Cardiac muscle cell (in vitro differentiated cells and primary cell): ENCODE results near the gene CAP1. TPM values are rescaled to one million over a fixed set of nuclear protein-coding genes. Genes with fewer than 3 reads are reported as not detected.

ENCODE experiments used
- DNase-seq, 2 donors: peaks; one replicate each; pipeline versions ENCODE4 v3.0.0 to v3.0.0-alpha.2; 2010 to 2017; ENCODE audit warnings: low read depth in 1 of 2, low spot score in 1 of 2
- H3K27ac ChIP-seq: fragments of 200-600 bp; sonication (generic); 2 replicates; pipeline ENCODE4 v1.5.1; 2016
- H3K27me3 ChIP-seq: fragments of 200-600 bp; sonication (generic); 2 replicates; pipeline ENCODE4 v1.6.0; 2016; ENCODE audit warnings: control low read depth
- H3K36me3 ChIP-seq: fragments of 200-600 bp; sonication (generic); 2 replicates; pipeline ENCODE4 v1.5.1; 2016; ENCODE audit warnings: control low read depth
- H3K4me1 ChIP-seq: fragments of 200-600 bp; sonication (generic); 2 replicates; pipeline ENCODE4 v1.8.1; 2017; ENCODE audit warnings: low read depth, mild to moderate bottlenecking, mixed run types
- H3K4me3 ChIP-seq: fragments of 200-600 bp; sonication (generic); 2 replicates; pipeline ENCODE4 v1.5.1; 2016; ENCODE audit warnings: mild to moderate bottlenecking
- H3K9me3 ChIP-seq: fragments of 200-600 bp; sonication (generic); 2 replicates; pipeline ENCODE4 v1.5.1; 2017; ENCODE audit warnings: low read depth, mild to moderate bottlenecking, control low read depth
- polyA plus RNA-seq: library from polyadenylated mRNA; unstranded; fragments of >200 nt; fragmentation: Nextera tagmentation; extraction: Ambion mirVana; gene quantifications from 2 replicates; pipeline ENCODE4 v1.2.1, GENCODE V29; 2016
- total RNA-seq: library from RNA; depleted of rRNA; stranded (reverse); fragments of >200 nt; gene quantifications from 2 replicates; pipeline ENCODE4 v1.2.3, GENCODE V29; 2016
- TF ChIP-seq, protein P1 (sequence below): IDR thresholded peaks from 2 replicates; pipeline ENCODE4 v1.5.1; 2012; ENCODE audit warnings: low read depth, mild to moderate bottlenecking, low read length

CAP1 gene
- total and polyA plus RNA-seq, 2 experiments from 2014 or later = 64.2 to 92.8 TPM

DNA sequence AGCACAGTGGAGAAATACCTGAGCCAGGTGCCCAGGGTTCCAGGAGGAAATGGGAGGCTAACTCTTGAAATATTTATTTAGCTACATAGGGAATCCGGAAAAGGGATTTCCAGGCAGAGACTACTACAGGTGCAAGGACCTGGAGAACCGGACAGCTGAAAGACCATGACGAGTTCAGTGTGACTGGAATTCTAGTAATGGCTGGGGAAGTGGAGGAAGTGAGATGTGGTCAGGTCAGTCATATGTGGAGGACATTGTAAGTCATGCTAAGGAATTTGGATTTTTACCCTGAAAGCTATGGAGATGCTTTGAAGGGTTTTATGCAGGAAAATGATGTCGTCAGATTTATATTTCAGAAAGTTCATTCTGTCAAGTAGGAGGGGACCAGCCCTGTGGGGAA, 1.8 kb downstream of the CAP1 start:
- Histone ChIP-seq H3K4me3 (no peak overlapping the region), H3K4me1 (peaks cover 7% of the 10 kb centered on the region), H3K36me3 (no peaks in the 10 kb centered on the region), H3K27ac (no peak overlapping the region), H3K27me3 (no peaks in the 10 kb centered on the region), H3K9me3 (no peaks in the 10 kb centered on the region)
- TF ChIP-seq, protein P1, sequence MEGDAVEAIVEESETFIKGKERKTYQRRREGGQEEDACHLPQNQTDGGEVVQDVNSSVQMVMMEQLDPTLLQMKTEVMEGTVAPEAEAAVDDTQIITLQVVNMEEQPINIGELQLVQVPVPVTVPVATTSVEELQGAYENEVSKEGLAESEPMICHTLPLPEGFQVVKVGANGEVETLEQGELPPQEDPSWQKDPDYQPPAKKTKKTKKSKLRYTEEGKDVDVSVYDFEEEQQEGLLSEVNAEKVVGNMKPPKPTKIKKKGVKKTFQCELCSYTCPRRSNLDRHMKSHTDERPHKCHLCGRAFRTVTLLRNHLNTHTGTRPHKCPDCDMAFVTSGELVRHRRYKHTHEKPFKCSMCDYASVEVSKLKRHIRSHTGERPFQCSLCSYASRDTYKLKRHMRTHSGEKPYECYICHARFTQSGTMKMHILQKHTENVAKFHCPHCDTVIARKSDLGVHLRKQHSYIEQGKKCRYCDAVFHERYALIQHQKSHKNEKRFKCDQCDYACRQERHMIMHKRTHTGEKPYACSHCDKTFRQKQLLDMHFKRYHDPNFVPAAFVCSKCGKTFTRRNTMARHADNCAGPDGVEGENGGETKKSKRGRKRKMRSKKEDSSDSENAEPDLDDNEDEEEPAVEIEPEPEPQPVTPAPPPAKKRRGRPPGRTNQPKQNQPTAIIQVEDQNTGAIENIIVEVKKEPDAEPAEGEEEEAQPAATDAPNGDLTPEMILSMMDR = no peak
- no peak for DNase-seq

DNA sequence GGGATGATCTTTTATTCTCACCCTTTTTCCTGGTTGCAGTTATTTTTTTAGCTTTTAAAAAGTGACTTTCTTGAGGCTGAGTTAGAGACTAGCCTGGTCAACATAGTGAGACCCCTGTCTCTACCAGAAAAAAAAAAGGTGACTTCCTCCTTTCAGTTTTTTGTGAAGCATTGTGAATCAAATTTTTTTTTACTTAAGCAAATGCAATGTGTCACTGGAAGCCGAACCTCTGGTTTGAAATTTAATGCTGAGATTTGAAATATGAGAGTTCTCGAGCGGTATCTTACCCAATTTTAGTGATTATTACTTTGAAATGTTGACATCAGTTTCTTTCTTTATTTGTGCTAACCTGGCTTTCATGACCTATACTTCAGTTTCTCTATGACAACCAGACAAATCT, 3.6 kb downstream of the CAP1 start:
- H3K27ac ChIP-seq = no peak overlapping the region
- H3K27me3 ChIP-seq = no peaks in the 10 kb centered on the region
- no peak for DNase-seq
- no peaks in the 10 kb centered on the region for H3K9me3 ChIP-seq
- no peak overlapping the region for H3K4me3 ChIP-seq
- H3K36me3 ChIP-seq = no peaks in the 10 kb centered on the region
- TF ChIP-seq, protein P1 = no peak
- H3K4me1 ChIP-seq = peaks cover 11% of the 10 kb centered on the region

DNA sequence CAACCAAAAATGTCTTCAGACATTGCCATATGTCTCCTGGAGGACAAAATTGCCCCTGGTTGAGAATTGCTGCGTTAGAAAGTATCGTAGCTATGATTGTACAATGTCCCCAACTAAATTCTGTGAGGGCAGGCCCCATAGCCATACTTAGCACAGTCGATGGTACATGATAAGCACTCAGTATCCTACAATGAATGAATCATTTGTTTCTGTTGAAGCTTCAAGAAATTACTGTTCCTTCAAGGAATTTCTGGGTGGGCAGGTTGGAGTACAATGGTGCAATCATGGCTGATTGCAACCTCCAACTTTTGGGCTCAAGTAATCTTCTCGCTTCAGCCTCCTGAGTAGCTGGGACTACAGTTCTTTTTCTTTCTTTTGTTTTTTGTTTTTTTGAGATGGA, 4.7 kb downstream of the CAP1 start:
- TF ChIP-seq, protein P1 = no peak
- Histone ChIP-seq H3K36me3 (no peaks in the 10 kb centered on the region), H3K27me3 (no peaks in the 10 kb centered on the region), H3K4me3 (no peak overlapping the region), H3K9me3 (no peaks in the 10 kb centered on the region), H3K4me1 (peaks cover 7% of the 10 kb centered on the region), H3K27ac (no peak overlapping the region)
- peak in 1 of 2 donors; percentile 62 for DNase-seq

DNA sequence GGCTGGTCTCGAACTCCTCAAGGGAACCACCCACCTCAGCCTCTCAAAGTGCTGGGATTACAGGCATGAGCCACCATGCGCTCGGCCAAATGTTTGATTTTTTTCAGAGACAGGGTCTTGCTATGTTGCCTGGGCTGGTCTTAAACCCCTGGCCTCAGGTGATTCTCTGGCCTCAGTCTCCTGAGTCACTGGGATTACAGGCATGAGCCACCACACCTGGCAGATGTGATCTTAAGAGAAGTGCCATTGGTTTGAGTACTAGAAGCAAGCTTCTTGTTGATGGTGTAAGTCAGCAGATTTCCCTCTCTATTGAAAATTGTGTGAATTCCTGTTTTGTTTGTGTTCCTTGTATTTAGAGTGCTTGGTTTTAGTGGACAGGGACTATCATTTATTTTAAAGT, 5.2 kb downstream of the CAP1 start:
- Histone ChIP-seq H3K9me3 (no peaks in the 10 kb centered on the region), H3K27me3 (no peaks in the 10 kb centered on the region), H3K4me3 (no peak overlapping the region), H3K4me1 (peaks cover 7% of the 10 kb centered on the region), H3K27ac (no peak overlapping the region), H3K36me3 (no peaks in the 10 kb centered on the region)
- no peak for DNase-seq
- TF ChIP-seq, protein P1 = no peak

DNA sequence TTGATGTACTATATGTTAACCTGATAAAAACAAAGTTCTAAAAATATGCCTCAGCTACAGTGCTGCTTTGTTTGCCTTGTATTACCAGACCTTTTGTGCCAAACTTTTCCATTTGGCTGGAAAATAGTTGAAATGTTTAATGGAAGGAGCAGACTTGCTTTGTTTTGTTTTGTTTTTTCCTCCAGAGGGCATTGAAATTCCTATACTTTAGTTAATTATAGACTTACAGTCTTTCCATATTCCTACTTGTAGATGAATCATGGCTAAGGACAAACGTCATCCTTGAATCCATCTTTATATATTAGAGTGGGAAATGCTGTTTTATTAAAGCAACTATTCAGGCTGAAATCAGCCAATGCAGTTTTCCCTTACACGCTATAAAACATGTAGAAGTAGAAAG, 6.7 kb downstream of the CAP1 start:
- no peak for DNase-seq
- Histone ChIP-seq H3K4me3 (no peak overlapping the region), H3K27ac (no peak overlapping the region), H3K27me3 (no peaks in the 10 kb centered on the region), H3K4me1 (peaks cover 7% of the 10 kb centered on the region), H3K36me3 (no peaks in the 10 kb centered on the region), H3K9me3 (no peaks in the 10 kb centered on the region)
- TF ChIP-seq, protein P1 = no peak

DNA sequence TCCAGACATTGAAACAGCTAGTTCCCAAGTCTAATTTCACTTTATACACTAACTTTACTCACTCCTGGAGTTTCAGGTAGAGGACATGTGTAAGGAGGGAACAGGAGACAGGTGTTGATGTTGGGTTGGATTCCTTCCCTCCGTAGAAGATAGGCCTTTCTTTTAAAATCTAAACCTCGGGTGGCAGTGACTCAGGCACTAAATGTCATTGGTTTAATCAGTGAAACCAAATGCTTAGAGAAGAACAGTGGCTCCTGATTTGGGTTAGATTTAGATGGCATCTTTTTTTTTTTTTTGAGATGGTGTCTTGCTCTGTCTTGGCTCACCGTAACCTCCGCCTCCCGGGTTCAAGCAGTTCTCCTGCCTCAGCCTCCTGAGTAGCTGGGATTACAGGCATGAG, 7.2 kb downstream of the CAP1 start:
- no peak for DNase-seq
- Histone ChIP-seq H3K36me3 (no peaks in the 10 kb centered on the region), H3K4me3 (no peak overlapping the region), H3K27ac (no peak overlapping the region), H3K27me3 (no peaks in the 10 kb centered on the region), H3K4me1 (peaks cover 7% of the 10 kb centered on the region), H3K9me3 (no peaks in the 10 kb centered on the region)
- TF ChIP-seq, protein P1 = no peak
